Measurements from ENCODE around the gene NRG4. TPM values are rescaled to one million over a fixed set of nuclear protein-coding genes. Genes with fewer than 3 reads are reported as not detected.

The NRG4 gene
- total and polyA plus RNA-seq, 2 donors from 2014 or later = 0.35 to 1.5 TPM

DNA sequence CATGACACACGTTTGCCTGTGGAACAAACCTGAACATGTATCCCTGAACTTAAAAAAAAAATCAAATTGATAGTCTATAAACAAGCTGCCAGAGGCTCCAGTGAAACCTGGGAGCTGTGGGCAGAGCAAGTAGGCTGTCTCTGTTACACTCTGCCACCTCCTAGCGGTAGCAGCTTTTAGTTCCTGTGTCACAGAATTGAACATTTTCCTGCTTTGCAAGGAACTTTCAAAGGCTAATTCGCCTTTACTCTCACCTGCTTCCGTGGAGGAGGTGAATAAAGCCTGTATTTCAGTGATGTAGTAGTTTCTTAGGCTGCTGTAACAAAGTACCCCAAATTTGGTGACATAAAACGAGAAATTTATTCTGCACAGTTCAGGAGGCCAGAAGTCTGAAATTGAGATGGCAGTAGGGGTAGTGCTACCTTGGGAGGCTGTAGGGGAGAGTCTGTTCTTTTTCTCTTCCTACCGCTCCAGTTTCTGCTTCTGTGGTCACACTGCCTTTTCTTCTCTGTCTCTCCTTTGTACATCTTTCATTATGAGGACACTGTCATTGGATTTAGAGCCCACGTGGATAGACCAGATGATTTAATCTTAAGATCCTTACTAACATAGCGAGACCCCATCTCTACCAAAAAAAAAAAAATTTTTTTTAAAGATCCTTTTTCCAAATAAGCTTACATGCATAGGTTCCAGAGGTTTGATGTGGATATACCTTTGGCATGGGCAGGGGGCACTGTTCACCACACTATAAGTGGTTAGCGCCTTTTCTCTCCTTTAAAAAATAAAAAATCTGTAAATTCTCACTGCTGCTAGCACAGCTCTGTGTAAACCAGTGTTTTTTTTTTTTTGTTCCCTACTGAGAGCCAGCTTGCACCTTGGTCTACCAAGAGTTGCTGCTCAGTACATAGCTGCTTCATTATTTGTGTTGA is 83.3 kb downstream of the NRG4 start:
- Histone ChIP-seq H3K27ac (ENCODE audit: low read depth in 2 of 2, low read length in 2 of 2) (no peak overlapping the region), H3K9ac (ENCODE audit: low read length in 3 of 3) (no peak overlapping the region), H3K9me3 (ENCODE audit: control insufficient read depth in 2 of 3, insufficient read depth in 1 of 3, low read length in 3 of 3) (no peaks in the 10 kb centered on the region), H3K4me1 (ENCODE audit: control insufficient read depth in 2 of 3, insufficient read depth in 2 of 3, low read depth in 1 of 3, low read length in 3 of 3) (peaks cover 0 to 3% (median 0%) of the 10 kb centered on the region in 3 donors), H3K27me3 (ENCODE audit: control insufficient read depth, insufficient read depth, low read length) (no peaks in the 10 kb centered on the region), H3K4me3 (ENCODE audit: low read length in 3 of 3) (no peak overlapping the region), H3K36me3 (ENCODE audit: control insufficient read depth in 2 of 3, insufficient read depth in 3 of 3, low read length in 3 of 3) (peaks cover under 1 to 12% (median 2%) of the 10 kb centered on the region in 3 donors)
- DNase-seq = peak in 3 of 5 donors; percentile 66 to 75 (median 73)
- TF ChIP-seq, protein P1, sequence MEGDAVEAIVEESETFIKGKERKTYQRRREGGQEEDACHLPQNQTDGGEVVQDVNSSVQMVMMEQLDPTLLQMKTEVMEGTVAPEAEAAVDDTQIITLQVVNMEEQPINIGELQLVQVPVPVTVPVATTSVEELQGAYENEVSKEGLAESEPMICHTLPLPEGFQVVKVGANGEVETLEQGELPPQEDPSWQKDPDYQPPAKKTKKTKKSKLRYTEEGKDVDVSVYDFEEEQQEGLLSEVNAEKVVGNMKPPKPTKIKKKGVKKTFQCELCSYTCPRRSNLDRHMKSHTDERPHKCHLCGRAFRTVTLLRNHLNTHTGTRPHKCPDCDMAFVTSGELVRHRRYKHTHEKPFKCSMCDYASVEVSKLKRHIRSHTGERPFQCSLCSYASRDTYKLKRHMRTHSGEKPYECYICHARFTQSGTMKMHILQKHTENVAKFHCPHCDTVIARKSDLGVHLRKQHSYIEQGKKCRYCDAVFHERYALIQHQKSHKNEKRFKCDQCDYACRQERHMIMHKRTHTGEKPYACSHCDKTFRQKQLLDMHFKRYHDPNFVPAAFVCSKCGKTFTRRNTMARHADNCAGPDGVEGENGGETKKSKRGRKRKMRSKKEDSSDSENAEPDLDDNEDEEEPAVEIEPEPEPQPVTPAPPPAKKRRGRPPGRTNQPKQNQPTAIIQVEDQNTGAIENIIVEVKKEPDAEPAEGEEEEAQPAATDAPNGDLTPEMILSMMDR (IDR thresholded peaks at IDR 0.05; ENCODE audit: borderline replicate concordance, extremely low read depth, insufficient read depth) = peak; percentile 44
- FAIRE-seq = no peak
- intact Hi-C loops (cut with DNase I) = no loop called here

DNA sequence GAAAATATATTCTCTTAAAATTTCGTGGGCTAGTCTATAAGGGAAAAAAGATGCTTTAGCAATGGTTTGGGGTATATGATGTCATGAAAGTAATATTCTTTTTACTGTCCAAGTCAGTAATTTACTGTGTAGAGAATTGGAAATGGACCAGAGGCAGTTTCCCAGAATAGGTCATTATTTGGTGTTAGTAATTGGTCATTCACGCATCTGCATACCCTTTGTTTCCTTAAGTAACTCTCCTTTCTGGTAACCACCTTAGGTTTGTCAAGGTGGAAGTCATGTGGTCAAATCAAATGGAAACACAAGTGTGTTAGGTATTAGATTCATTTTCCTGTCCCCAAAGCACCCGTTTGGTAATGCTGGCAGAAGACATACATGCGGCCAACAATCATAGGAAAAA is 84.6 kb downstream of the NRG4 start:
- Histone ChIP-seq H3K4me3 (ENCODE audit: low read length in 3 of 3) (no peak overlapping the region), H3K9me3 (ENCODE audit: control insufficient read depth in 2 of 3, insufficient read depth in 1 of 3, low read length in 3 of 3) (no peaks in the 10 kb centered on the region), H3K27ac (ENCODE audit: low read depth in 2 of 2, low read length in 2 of 2) (no peak overlapping the region), H3K9ac (ENCODE audit: low read length in 3 of 3) (no peak overlapping the region), H3K36me3 (ENCODE audit: control insufficient read depth in 2 of 3, insufficient read depth in 3 of 3, low read length in 3 of 3) (peaks cover 0 to 6% (median 0%) of the 10 kb centered on the region in 3 donors), H3K4me1 (ENCODE audit: control insufficient read depth in 2 of 3, insufficient read depth in 2 of 3, low read depth in 1 of 3, low read length in 3 of 3) (peaks cover 0 to 3% (median under 1%) of the 10 kb centered on the region in 3 donors), H3K27me3 (ENCODE audit: control insufficient read depth, insufficient read depth, low read length) (no peaks in the 10 kb centered on the region)
- TF ChIP-seq, protein P1 (IDR thresholded peaks at IDR 0.05; ENCODE audit: borderline replicate concordance, extremely low read depth, insufficient read depth) = no peak
- intact Hi-C loops (cut with DNase I) = no loop called here
- FAIRE-seq = no peak
- no peak for DNase-seq

DNA sequence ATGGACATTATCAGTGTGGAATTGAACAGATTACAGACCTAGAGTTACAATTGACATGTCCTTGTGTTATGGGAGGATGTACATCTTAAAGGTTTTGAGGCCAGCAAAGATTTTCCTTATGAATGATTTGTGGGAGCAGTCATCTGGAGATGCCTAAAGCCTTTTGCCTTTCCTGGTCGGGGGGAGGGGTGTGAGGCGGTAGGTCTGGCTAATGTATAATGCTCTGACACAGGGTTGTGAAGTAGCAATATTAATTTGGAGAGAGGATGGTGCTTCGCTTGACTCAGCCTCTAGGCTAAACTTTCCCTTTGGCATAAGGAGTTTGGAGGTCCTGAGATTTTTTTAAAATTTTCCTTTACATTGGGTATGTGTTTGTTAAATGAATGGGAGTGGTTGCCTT is 85.3 kb downstream of the NRG4 start:
- no peak overlapping the region for H3K4me3 ChIP-seq (ENCODE audit: low read length in 3 of 3)
- FAIRE-seq (no peak), DNase-seq (no peak)
- TF ChIP-seq, protein P1 (IDR thresholded peaks at IDR 0.05; ENCODE audit: borderline replicate concordance, extremely low read depth, insufficient read depth) = no peak
- no peaks in the 10 kb centered on the region for H3K9me3 ChIP-seq (ENCODE audit: control insufficient read depth in 2 of 3, insufficient read depth in 1 of 3, low read length in 3 of 3)
- H3K4me1 ChIP-seq (ENCODE audit: control insufficient read depth in 2 of 3, insufficient read depth in 2 of 3, low read depth in 1 of 3, low read length in 3 of 3) = peaks cover 0 to 6% (median 5%) of the 10 kb centered on the region in 3 donors
- no peak overlapping the region for H3K27ac ChIP-seq (ENCODE audit: low read depth in 2 of 2, low read length in 2 of 2)
- H3K9ac ChIP-seq (ENCODE audit: low read length in 3 of 3) = no peak overlapping the region
- no peaks in the 10 kb centered on the region for H3K27me3 ChIP-seq (ENCODE audit: control insufficient read depth, insufficient read depth, low read length)
- intact Hi-C loops (cut with DNase I) = no loop called here
- peaks cover 0 to 4% (median 0%) of the 10 kb centered on the region in 3 donors for H3K36me3 ChIP-seq (ENCODE audit: control insufficient read depth in 2 of 3, insufficient read depth in 3 of 3, low read length in 3 of 3)
